Subcutaneous adipose tissue (tissue), 4 donors: ENCODE results near the gene RHOT1. TPM values are rescaled to one million over a fixed set of nuclear protein-coding genes. Genes with fewer than 3 reads are reported as not detected.

Experiments used
- CTCF ChIP-seq: fragments of 450-650 bp; IDR thresholded peaks from one replicate; pipeline ENCODE4 v1.5.1; 2016; ENCODE audit warnings: low read depth, mild to moderate bottlenecking, control low read depth, antibody characterized with exemption, moderate library complexity
- total RNA-seq, 4 donors: library from RNA; depleted of rRNA; stranded (reverse); fragments of >200 nt; gene quantifications; one replicate each; pipeline ENCODE4 v1.1.0, GENCODE V29; 2016

Gene RHOT1
- total RNA-seq, 4 donors from 2014 or later: 56.6 to 112 (median 67.5) TPM

GRCh38 chr17:32104158-32104557 is 38.1 kb upstream of the RHOT1 start:
- no peak for TF ChIP-seq CTCF

GRCh38 chr17:32110596-32110995 is 31.7 kb upstream of the RHOT1 start:
- no peak for TF ChIP-seq CTCF

GRCh38 chr17:32111141-32111771 is 31.0 kb upstream of the RHOT1 start:
- TF ChIP-seq CTCF: no peak

- no peak for TF ChIP-seq CTCF
Observed at GRCh38 chr17:32112416-32112815, 29.9 kb upstream of the RHOT1 start.

GRCh38 chr17:32114536-32114935 is 27.8 kb upstream of the RHOT1 start:
- TF ChIP-seq CTCF: no peak

GRCh38 chr17:32116937-32117336 is 25.4 kb upstream of the RHOT1 start:
- TF ChIP-seq CTCF: no peak

GRCh38 chr17:32117399-32117798 is 24.9 kb upstream of the RHOT1 start:
- TF ChIP-seq CTCF: no peak
